NCI-H226 (cell line): Measurements from ENCODE around the gene SLCO3A1.

Source experiments
- DNase-seq: peaks from one replicate; pipeline ENCODE4 v3.0.0-alpha.2; 2015

The SLCO3A1 gene

GRCh38 chr15:91973481-91973880, 120.0 kb downstream of the SLCO3A1 start:
- no peak for DNase-seq

- DNase-seq = peak; percentile 94
Observed at GRCh38 chr15:91974321-91974720, 120.8 kb downstream of the SLCO3A1 start.

- no peak for DNase-seq
Observed at GRCh38 chr15:91975241-91975978, 121.9 kb downstream of the SLCO3A1 start.

- DNase-seq = no peak
Observed at GRCh38 chr15:91976966-91977365, 123.5 kb downstream of the SLCO3A1 start.

- DNase-seq = no peak
Observed at GRCh38 chr15:91980502-91981267, 127.2 kb downstream of the SLCO3A1 start.

- no peak for DNase-seq
Observed at GRCh38 chr15:91981821-91982800, 128.6 kb downstream of the SLCO3A1 start.

- no peak for DNase-seq
Observed at GRCh38 chr15:91983729-91984340, 130.3 kb downstream of the SLCO3A1 start.

- no peak for DNase-seq
Observed at GRCh38 chr15:91985297-91985696, 131.8 kb downstream of the SLCO3A1 start.

- no peak for DNase-seq
Observed at GRCh38 chr15:91988071-91988470, 134.6 kb downstream of the SLCO3A1 start.

GRCh38 chr15:91988655-91989054, 135.1 kb downstream of the SLCO3A1 start:
- DNase-seq = no peak

GRCh38 chr15:91989821-91990220, 136.3 kb downstream of the SLCO3A1 start:
- no peak for DNase-seq

- DNase-seq = no peak
Observed at GRCh38 chr15:91992945-91993344, 139.4 kb downstream of the SLCO3A1 start.

- DNase-seq = no peak
Observed at GRCh38 chr15:91995146-91995545, 141.6 kb downstream of the SLCO3A1 start.

- no peak for DNase-seq
Observed at GRCh38 chr15:91997163-91997562, 143.7 kb downstream of the SLCO3A1 start.

GRCh38 chr15:92000709-92001108, 147.2 kb downstream of the SLCO3A1 start:
- no peak for DNase-seq

GRCh38 chr15:92001307-92001706, 147.8 kb downstream of the SLCO3A1 start:
- DNase-seq = no peak

GRCh38 chr15:92002666-92003065, 149.2 kb downstream of the SLCO3A1 start:
- DNase-seq = no peak

- DNase-seq = no peak
Observed at GRCh38 chr15:92003515-92004067, 150.1 kb downstream of the SLCO3A1 start.

- DNase-seq = no peak
Observed at GRCh38 chr15:92005154-92005553, 151.6 kb downstream of the SLCO3A1 start.

GRCh38 chr15:92006186-92007028, 152.9 kb downstream of the SLCO3A1 start:
- no peak for DNase-seq

- DNase-seq = no peak
Observed at GRCh38 chr15:92009162-92009561, 155.7 kb downstream of the SLCO3A1 start.
